Right ventricle myocardium inferior (tissue), 1 donor: Measurements from ENCODE around the gene CCM2L. TPM values are rescaled to one million over a fixed set of nuclear protein-coding genes. Genes with fewer than 3 reads are reported as not detected.

Experiments
- ATAC-seq: fragments of 200-7000 bp; cut with Tn5 transposase; one replicate; pipeline ENCODE4 v1.9.1; 2020; ENCODE audit warnings: mild to moderate bottlenecking, moderate library complexity
- DNase-seq: peaks from one replicate; pipeline ENCODE4 v3.0.0; 2021; ENCODE audit errors: missing footprints
- intact Hi-C: fragments of 100-400 bp; cut with DNase I; formaldehyde crosslinking; loops from one replicate; pipeline ENCODE4 v1.11.0; 2022
- total RNA-seq: library from RNA; stranded (reverse); fragmentation: NEBNext Ultra II Directional; extraction: Animal tissue kit (Norgen Biotek cat#: 25700); gene quantifications from one replicate; pipeline ENCODE4 v1.2.1, GENCODE V29; 2021
- donor health status: DM: no; HTN: yes; CAD: no; lungs with severe emphysema.

CCM2L gene
- total RNA-seq, 1 donor from 2014 or later = 10.3 TPM

DNA sequence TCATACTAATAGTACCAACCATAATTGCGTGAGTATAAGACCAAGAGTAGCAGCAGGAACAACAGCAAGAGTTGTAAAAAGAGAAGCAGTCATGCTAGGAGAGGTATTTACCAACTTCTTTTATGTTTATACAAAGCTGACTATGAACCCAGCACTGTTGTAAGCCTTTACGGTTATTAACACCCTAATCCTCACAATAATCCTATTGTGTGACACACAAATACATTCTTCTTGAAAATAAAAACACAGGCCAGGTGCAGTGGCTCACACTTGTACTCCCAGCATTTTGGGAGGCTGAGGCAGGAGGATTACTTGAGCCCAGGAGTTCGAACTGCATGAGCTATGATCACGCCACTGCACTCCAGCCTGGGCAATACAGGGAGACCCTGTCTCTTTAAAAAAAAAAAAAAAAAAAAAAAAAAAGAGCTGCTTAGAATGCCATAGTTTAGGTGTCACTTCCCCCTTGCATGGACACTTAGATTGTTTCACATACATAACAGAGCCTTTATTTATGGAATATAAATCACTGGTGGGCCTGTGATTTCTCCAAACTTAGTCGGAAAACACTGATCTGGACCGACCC is 62.0 kb downstream of the CCM2L start:
- DNase-seq = no peak
- intact Hi-C loops = no loop called here
- no peak for ATAC-seq

- no peak for ATAC-seq
- intact Hi-C loops = no loop called here
- DNase-seq = no peak
These were observed 65.3 kb downstream of the CCM2L start for GRCh38 chr20:32075534-32075933.

DNA sequence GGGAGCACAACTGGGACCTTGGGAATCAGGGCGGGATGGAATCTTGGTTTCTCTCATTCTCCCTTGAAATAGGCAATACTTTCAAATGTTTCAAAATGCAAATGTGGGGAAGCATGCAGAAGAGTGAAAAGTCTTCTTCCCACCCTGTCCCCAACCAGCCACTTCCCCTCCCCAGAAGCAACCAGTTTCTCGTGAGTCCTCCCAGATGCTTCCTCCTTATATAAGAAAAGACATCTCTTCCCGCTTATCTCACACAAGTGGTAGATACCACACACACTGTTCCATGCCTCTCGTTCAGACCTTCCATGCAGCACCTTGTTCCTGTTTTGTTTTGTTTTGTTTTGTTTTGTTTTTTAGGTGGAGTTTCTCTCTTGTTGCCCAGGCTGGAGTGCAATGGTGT is 67.0 kb downstream of the CCM2L start:
- intact Hi-C loops = no loop called here
- ATAC-seq (no peak), DNase-seq (no peak)

DNA sequence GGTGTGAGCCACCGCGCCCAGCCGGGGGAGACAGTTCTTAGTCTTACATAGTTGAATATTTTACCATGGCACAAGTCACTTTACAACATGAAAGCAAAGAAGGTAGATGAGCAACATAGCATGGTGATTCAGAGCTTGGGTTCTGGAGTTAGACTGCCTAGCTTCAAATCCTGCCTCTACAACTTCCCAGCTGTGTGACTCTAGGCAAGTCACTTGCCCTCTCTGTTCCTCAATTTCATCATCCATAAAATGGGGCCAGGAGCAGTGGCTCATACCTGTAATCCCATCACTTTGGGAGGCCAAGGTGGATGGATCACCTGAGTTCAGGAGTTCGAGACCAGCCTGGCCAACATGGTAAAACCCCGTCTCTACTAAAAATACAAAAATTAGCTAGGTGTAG is 68.1 kb downstream of the CCM2L start:
- intact Hi-C loops = no loop called here
- ATAC-seq (no peak), DNase-seq (no peak)

DNA sequence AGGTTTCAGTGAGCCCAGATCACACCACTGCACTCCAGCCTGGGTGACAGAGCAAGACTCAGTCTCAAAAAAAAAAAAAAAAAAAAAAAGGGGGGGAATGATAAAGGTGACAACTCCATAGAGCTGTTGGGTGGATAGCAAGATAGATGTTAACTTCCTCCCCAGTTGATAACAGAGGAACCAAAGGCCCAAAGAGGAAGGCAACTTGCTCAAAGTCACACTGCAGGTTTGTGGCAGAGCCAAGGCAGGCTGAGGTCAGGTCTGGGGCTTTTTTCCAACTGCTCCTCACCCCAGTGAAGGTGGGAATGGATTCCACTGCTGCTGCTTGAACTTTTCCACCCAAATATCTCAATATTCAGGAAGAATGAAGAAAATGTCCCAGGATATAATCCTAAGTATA is 68.6 kb downstream of the CCM2L start:
- intact Hi-C loops = no loop called here
- DNase-seq (no peak), ATAC-seq (no peak)

DNA sequence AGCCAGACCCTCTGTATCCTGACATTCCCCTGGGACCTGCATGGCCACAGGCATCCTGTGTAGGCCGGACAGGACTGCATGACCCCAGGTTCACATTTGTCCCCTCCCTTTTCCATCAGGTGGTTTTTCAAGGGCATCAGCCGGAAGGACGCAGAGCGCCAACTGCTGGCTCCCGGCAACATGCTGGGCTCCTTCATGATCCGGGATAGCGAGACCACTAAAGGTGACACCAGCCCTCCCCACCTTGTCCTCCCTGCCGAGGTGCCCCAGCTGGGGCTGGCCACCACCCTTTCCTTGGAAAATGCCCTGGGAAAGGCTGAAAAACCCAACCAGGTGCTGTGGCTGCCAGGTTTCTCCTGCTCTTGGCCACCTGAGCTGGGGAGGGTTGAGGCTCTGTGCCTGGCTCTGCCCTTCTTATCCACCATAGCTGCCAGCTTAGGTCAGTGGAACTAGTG is 69.4 kb downstream of the CCM2L start:
- intact Hi-C loops = no loop called here
- no peak for DNase-seq

GRCh38 chr20:32080783-32081182 is 70.5 kb downstream of the CCM2L start:
- intact Hi-C loops = no loop called here

More for the DNA sequence above, 69.4 kb downstream of the CCM2L start:
- ATAC-seq = no peak

More at GRCh38 chr20:32080783-32081182, 70.5 kb downstream of the CCM2L start:
- ATAC-seq (no peak), DNase-seq (no peak)

Other genes starting within 250 kb of the CCM2L start
- gene MYLK2, start 191.1 kb upstream of the CCM2L start, total RNA-seq = 0.35 TPM
- 0.89 TPM for gene FOXS1, start 164.8 kb upstream of the CCM2L start, total RNA-seq
- gene DUSP15, start 139.9 kb upstream of the CCM2L start, total RNA-seq = 2.9 TPM
- gene TTLL9, start 139.8 kb upstream of the CCM2L start, total RNA-seq = not detected
- gene PDRG1, start 58.4 kb upstream of the CCM2L start, total RNA-seq = 11.0 TPM
- gene XKR7, start 42.3 kb upstream of the CCM2L start, total RNA-seq = not detected
- gene HCK, start 41.8 kb downstream of the CCM2L start, total RNA-seq = 7.0 TPM
- 25.3 TPM for gene TM9SF4, start 99.3 kb downstream of the CCM2L start, total RNA-seq
- gene PLAGL2, start 197.3 kb downstream of the CCM2L start, total RNA-seq = 6.0 TPM
- gene POFUT1, start 197.4 kb downstream of the CCM2L start, total RNA-seq = 24.5 TPM